Activated gamma-delta T cell (primary cell): ENCODE measurements around the gene METAP2.

Experiments
- DNase-seq: peaks from one replicate; lab custom pipeline; 2025; lab: John Stamatoyannopoulos, UW

METAP2 gene

DNA sequence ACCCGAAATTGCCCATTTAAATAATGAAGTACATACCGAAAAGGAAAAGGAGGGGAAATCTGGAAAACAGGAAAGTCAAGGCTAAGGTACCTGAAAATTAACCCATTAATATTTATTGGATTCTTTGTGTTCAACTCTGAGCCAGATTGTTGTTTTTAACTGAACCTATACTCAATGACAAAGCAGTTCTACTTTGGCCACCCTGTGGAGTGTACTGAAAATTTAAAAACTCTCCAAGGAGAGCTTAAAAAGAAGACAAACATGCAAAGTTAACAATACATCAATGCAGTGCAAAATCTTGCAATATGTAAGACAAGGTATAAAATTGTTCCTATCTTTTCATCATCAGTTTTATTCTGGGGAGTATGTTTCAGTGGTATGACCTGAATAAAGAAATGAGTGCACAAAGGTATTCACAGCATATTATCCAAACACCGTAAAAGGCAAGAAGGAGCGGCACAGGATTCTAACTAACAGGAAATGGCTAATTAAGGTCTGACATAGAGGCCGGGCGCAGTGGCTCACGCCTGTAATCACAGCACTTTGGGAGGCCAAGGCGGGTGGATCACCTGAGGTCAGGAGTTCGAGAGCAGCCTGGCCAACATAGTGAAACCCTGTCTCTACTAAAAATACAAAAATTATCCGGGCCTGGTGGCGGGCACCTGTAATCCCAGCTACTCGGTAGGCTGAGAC is 75.6 kb downstream of the METAP2 start:
- DNase-seq = no peak

DNA sequence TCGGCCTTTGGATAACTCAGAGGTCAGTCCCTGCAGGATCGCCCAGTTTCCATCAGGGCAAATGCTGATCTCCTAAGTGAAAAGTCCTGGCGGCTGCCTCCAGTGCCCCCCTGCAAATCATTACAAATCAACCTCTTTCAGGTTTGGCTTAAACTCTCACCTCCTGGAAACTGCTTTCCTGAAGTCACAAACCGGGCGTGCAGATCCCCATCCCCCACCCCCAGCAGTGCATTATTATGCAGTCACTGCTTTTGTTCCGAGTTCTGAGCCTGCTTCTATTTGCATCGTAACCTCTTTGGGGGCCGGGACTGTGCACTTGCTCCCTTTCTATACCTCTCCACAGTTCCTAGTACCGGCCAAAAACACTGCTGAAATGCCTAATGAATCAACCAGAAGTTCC is 77.4 kb downstream of the METAP2 start, which contains the start of gene USP44:
USP44 (minus strand) TSS at position 172 of the 400 bp plus-strand sequence. CDS start 17,220 bp downstream, outside the sequence.
- no peak for DNase-seq

DNA sequence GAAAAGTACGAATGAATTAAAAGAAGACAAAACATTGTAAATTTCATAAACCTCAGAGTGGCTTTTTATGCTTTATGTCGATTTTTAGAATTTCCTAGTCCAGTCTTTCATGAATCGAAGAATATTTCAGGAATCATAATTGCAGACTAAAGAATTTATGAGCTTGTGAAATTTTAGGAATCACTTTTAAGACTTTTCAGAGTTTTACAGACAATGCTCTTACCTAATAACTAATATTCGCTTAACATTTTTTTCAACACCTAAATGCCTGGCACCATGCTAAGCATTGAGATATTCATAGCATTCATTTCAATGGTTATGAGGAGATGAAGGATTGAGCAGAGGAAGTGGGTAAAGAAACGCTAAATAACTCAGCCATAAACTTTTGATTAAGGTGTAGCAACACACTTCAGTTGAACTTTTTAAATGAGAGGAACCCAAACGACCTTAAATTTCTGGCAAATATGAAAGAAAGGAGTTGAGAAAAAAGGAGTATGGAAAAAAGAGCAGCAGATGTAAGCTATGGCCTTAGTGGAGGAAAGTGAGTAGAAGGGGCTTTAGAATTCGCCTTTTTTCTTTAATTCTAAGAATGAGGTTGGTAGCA is 78.1 kb downstream of the METAP2 start:
- no peak for DNase-seq

DNA sequence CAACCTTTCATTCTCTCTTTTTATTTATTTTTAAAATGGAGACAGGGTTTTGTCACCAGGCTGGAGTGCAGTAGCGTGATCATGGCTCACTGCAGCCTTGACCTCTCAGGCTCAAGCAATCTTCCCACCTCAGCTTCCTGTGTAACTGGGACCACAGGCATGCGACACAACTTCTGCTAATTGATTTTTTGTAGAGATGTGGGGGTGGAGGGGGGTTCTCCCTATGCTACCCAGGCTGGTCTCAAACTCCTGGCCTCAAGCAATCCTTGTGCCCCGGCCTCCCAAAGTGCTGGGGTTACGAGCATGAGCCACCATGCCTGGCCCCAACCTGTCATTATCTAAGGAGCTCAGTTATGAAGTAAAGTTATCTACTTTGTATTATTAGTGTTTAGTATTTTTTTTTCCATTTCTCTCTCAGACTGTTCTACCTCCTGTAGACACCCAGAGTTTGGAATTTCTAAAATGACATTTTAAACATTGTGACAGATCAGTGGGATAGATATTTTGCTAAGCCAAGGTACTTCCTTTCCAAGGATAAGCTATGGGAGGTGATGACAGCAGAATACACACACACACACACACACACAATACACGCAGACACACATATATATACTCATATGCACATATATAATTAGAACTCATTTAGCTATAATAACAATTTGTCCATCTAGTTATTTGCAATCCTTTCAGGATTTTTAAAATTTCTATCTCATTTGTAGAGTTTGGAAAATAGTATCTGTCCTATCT is 79.4 kb downstream of the METAP2 start:
- DNase-seq = no peak

DNA sequence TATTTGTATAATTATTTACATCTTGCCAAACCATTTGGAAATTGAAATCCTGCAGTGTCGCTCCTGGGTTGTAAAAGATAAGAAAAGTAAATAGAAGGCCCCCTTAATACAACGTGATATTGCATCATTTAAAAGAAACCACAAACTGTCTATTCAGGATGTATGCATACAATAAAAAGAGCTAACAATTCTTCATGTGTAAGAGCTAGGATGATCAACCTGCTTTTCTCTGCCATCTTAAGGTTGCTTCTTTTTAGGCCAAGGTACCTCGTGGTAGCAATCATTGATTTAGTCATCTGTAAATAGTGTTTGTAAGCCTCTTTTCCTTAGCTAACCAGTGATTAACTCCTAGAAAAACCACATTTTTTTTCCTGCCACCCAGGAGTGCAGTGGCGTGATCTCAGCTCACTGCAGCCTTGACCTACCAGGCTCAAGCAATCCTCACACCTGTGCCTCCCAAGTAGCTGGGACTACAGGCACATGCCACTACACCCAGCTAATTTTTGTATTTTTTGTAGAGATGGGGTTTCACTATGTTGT is 80.7 kb downstream of the METAP2 start:
- no peak for DNase-seq

DNA sequence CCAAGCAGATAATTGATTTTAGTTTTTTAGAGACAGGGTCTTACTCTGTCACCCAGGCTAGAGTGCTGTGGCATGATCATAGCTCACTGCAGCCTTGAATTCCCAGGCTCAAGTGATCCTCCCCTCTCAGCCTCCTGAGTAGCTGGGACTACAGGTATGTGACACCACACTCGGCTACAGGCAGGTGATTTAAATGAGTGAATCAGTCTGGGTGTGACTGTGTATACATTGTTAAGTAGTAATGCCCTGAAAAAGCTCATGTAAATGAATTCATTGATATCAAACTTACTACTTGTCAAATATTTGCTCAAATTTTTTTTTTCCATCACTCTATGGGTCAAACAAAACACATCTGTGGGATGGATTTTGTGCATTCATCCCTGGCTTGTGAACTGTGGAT is 83.7 kb downstream of the METAP2 start:
- DNase-seq = no peak
